Colonic mucosa (tissue), 4 donors: ENCODE results near the gene PERM1. TPM values are rescaled to one million over a fixed set of nuclear protein-coding genes. Genes with fewer than 3 reads are reported as not detected.

Source experiments
- DNase-seq: peaks from one replicate; pipeline ENCODE4 v3.0.0-alpha.2; 2020
- H3K27ac ChIP-seq: fragments of 200-600 bp; one replicate; pipeline ENCODE4 v1.8.0; 2021
- H3K27me3 ChIP-seq: fragments of 200-600 bp; one replicate; pipeline ENCODE4 v1.8.0; 2021
- H3K36me3 ChIP-seq: fragments of 200-600 bp; one replicate; pipeline ENCODE4 v1.8.0; 2021
- H3K4me1 ChIP-seq: fragments of 200-600 bp; one replicate; pipeline ENCODE4 v1.8.0; 2021; ENCODE audit warnings: mild to moderate bottlenecking
- H3K4me3 ChIP-seq: fragments of 200-600 bp; one replicate; pipeline ENCODE4 v1.8.0; 2021
- H3K9ac ChIP-seq, 2 donors: one replicate each; pipeline ENCODE4 v1.7.0; 2013; ENCODE audit warnings: control low read depth in 2 of 2, low read depth in 2 of 2, low read length in 2 of 2
- H3K9me3 ChIP-seq: fragments of 200-600 bp; one replicate; pipeline ENCODE4 v1.8.0; 2021
- intact Hi-C: fragments of 100-400 bp; cut with DNase I; formaldehyde crosslinking; loops from one replicate; pipeline ENCODE4 v1.14.1; 2022
- total RNA-seq, 2 donors: library from RNA; stranded (reverse); fragmentation: NEBNext Ultra II Directional in 1 of 2; extraction: Animal tissue kit (Norgen Biotek cat#: 25700) in 1 of 2; gene quantifications; one replicate each; pipeline ENCODE4 v1.2.1, GENCODE V29; 2021
- TF ChIP-seq, protein P1 (sequence below): fragments of 200-600 bp; IDR thresholded peaks from one replicate; pipeline ENCODE4 v1.8.0; 2022; ENCODE audit warnings: antibody characterized with exemption, mild to moderate bottlenecking
- donor health status: healthy.
- donor health status: DM: no; HTN: no; CAD: no.
- donor health status: DM: no; HTN: no; CAD: no.

PERM1 gene
- total RNA-seq, 2 donors from 2014 or later, result not detected

DNA sequence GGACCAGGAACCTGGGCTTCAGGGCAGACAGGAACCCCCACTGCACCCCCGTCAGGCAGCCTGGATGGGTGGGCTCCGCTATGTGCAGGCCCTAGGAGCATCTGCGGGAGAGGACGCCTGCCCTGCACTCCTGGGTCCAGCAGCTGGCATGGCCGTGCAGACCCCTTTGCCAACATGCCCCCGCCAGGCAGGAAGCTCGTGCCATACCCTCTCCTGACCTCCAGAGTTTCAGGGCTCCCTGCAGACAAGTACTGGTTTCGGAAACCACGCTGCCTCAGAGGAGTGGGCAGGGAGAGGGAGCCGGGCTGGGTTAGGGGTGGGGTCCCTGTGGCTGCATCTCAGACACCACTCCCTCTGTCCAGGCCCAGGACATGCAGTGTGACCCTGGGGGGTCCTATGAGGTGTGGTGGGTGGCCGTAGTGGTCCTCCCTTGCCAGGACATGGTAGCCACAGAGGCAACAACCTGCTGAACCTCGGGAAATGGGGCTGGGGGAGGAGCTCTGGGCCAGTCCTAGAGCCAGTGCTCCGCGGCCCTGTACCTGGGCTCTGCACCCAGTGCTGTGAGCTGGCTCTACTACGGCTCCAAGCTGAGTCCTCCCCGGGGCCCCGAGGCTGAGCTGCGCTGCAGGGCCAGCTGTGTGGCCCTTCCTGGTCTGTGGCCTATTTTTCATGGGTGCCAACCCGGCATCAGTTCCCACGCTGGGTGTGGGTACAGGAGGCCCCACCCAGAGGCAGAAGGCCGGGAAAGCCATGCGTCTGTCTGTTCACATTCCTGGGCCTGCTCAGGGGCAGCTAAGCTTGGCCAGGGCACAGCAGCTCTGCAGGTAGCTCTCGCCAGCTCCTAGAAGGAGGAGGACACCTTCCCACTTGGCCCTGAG is 14.2 kb downstream of the PERM1 start:
- TF ChIP-seq, protein P1, sequence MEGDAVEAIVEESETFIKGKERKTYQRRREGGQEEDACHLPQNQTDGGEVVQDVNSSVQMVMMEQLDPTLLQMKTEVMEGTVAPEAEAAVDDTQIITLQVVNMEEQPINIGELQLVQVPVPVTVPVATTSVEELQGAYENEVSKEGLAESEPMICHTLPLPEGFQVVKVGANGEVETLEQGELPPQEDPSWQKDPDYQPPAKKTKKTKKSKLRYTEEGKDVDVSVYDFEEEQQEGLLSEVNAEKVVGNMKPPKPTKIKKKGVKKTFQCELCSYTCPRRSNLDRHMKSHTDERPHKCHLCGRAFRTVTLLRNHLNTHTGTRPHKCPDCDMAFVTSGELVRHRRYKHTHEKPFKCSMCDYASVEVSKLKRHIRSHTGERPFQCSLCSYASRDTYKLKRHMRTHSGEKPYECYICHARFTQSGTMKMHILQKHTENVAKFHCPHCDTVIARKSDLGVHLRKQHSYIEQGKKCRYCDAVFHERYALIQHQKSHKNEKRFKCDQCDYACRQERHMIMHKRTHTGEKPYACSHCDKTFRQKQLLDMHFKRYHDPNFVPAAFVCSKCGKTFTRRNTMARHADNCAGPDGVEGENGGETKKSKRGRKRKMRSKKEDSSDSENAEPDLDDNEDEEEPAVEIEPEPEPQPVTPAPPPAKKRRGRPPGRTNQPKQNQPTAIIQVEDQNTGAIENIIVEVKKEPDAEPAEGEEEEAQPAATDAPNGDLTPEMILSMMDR, result no peak
- Histone ChIP-seq H3K4me1 (peaks cover 12% of the 10 kb centered on the region), H3K9me3 (no peaks in the 10 kb centered on the region), H3K9ac (no peak overlapping the region), H3K27me3 (peaks cover 31% of the 10 kb centered on the region), H3K27ac (no peak overlapping the region), H3K4me3 (peak overlapping the region; percentile 47), H3K36me3 (no peaks in the 10 kb centered on the region)
- intact Hi-C loops, result no loop called here
- no peak for DNase-seq

DNA sequence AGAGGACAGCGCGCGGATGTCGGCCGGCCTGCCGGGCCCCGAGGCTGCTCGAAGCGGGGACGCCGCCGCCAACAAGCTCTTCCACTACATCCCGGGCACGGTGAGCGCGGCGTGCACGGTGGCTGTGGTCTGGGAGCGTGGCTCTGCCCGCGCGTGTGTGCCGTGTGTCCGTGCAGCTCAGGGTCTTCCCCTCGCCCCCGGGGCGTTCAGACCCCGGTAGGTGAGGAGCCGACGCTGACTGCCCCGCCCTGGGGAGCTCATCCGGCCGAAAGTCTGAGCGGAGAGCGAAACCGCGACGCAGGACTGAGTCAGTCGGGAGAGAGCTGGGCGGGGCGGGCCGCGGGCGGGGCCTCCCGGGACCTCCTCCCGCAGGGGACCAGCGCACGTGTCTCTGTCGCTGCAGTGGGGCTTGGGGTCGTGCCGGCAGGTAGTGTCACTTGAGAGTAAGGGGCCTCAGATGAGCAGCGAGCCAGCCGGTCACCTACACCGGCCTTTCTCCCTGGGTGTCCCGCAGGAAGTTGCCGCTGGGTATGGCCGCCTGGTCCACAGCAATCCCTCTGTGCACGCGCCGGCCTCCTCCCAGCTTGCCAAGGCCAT is 15.1 kb downstream of the PERM1 start:
- H3K36me3 ChIP-seq, result no peaks in the 10 kb centered on the region
- H3K9ac ChIP-seq, result peak overlapping the region; percentile 51 to 65
- TF ChIP-seq, protein P1, result no peak
- no peaks in the 10 kb centered on the region for H3K9me3 ChIP-seq
- H3K4me1 ChIP-seq, result peaks cover 12% of the 10 kb centered on the region
- peak overlapping the region; percentile 55 for H3K27ac ChIP-seq
- peak overlapping the region; percentile 47 for H3K4me3 ChIP-seq
- peak; percentile 86 for DNase-seq
- H3K27me3 ChIP-seq, result peaks cover 30% of the 10 kb centered on the region
- intact Hi-C loops, result no loop called here

DNA sequence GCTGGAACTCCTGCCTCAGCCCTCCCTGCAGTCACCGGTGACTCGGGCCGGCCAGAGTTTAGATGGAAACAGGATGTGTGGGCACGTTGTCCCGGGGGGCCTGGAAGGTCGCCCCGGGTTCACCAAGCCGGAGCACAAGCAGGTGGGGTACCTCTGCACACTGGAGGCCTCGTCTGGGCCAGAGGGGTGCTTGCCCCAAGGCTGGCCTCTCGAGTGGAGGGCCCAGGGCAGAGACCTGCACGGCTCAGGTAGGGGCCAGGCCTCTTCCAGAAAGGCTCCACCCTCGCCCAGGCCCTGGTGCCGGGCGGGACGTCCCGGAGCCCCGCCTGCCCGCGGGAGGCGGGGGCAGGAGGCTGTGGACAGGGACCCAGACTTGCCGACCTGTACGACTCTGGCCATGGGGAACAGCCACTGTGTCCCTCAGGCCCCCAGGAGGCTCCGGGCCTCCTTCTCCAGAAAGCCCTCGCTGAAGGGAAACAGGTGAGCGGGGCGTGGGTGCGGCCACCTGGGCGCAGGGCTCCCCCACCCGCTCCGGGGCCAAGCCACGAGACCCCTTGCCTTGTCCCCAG is 15.7 kb downstream of the PERM1 start, which contains the start of gene PLEKHN1:
Gene PLEKHN1, plus strand, starts transcription at position 348 of the 569 bp plus-strand sequence. Its CDS starts 50 bp downstream, at position 398.
- Histone ChIP-seq H3K4me1 (peaks cover 12% of the 10 kb centered on the region), H3K4me3 (peak within 1 kb of the TSS; percentile 47), H3K36me3 (no peaks in the 10 kb centered on the region), H3K9me3 (no peaks in the 10 kb centered on the region), H3K27ac (peak within 1 kb of the TSS; percentile 55), H3K9ac (peak within 1 kb of the TSS; percentile 51 to 65), H3K27me3 (peaks cover 24% of the 10 kb centered on the region)
- TF ChIP-seq, protein P1, result no peak
- DNase-seq, result peak; percentile 62
- intact Hi-C loops, result no loop called here

DNA sequence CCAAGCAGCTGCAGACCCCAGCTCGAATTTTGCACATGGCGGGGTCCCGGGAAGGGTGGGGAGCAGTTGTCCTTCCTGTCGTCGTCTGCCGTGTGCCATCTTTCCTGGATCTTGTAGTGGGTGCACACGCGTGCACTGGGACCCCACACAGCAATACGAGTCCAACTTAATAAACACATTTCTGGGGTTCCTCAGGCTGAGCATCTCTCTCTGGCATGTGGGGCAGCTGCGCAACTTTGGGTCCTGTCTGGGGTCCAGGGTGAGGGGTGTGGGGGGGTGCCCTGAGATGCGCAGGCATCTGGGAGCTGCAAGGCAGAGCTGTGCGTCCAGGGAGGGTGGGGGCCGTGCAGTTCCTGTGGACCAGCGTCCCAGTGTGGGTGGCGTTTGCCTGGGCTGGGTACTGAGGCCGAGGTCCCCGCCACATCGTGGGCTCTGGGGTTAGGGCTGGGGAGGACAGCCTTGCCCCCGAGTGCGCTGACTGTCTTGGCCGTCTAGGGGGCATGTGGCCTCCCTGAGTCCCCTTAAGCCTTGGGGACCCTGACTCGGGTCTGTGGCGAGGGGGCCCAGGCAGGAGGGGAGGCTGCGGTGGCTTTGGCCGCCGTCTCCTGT is 16.3 kb downstream of the PERM1 start:
- no peak for DNase-seq
- Histone ChIP-seq H3K9ac (peak overlapping the region in 1 of 2 donors; percentile 51), H3K36me3 (no peaks in the 10 kb centered on the region), H3K9me3 (no peaks in the 10 kb centered on the region), H3K4me3 (no peak overlapping the region), H3K27ac (peak overlapping the region; percentile 55), H3K27me3 (peaks cover 19% of the 10 kb centered on the region), H3K4me1 (peaks cover 12% of the 10 kb centered on the region)
- intact Hi-C loops, result no loop called here
- TF ChIP-seq, protein P1, result no peak
